ENCODE data around the gene PPM1A.
"Not testable (repeated sequence)": the region's sequence is repeated elsewhere in the genome, so short reads cannot be mapped to it uniquely, and the experiment has no call there.

PPM1A gene

GRCh38 chr14:60304509-60304908 is 55.5 kb downstream of the PPM1A start:
- ATAC-seq (no peak), DNase-seq (no peak)
- peaks cover 4% of the 10 kb centered on the region for H3K36me3 Mint-ChIP-seq (ENCODE audit: low read depth)
- no peaks in the 10 kb centered on the region for H3K9me3 Mint-ChIP-seq
- no peak overlapping the region for H3K4me3 Mint-ChIP-seq
- H3K4me1 Mint-ChIP-seq, result no peaks in the 10 kb centered on the region
- no peaks in the 10 kb centered on the region for H3K27me3 Mint-ChIP-seq
- H3K27ac Mint-ChIP-seq, result peak overlapping the region; percentile 22

GRCh38 chr14:60309867-60310552 is 61.0 kb downstream of the PPM1A start:
- no peak overlapping the region for H3K4me3 Mint-ChIP-seq
- ATAC-seq (no peak), DNase-seq (no peak)

DNA sequence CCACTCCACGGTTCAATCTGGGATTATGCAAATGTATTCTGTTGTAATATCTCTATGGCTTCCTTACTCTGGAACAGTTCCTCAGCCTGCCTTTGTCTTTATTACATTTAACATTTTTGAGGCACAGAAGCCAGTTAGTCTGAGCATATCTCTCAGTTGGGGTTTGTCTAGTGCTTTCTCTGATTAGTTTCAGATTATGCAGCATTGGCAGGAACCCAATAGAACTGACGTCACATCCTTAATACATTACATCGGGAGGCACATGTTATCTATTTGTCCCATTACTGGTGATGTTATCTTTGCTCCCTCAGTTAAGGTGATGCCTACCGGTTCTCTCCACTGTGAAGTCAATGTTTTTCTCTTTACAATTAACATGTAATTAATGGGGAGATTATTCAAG is 62.4 kb downstream of the PPM1A start:
- no peak overlapping the region for H3K27ac Mint-ChIP-seq
- no peaks in the 10 kb centered on the region for H3K9me3 Mint-ChIP-seq
- ATAC-seq (no peak), DNase-seq (no peak)
- H3K27me3 Mint-ChIP-seq, result peaks cover 9% of the 10 kb centered on the region
- no peaks in the 10 kb centered on the region for H3K4me1 Mint-ChIP-seq
- no peaks in the 10 kb centered on the region for H3K36me3 Mint-ChIP-seq (ENCODE audit: low read depth)
- no peak overlapping the region for H3K4me3 Mint-ChIP-seq

More at GRCh38 chr14:60309867-60310552, 61.0 kb downstream of the PPM1A start:
- no peaks in the 10 kb centered on the region for H3K4me1 Mint-ChIP-seq
- H3K27ac Mint-ChIP-seq, result no peak overlapping the region
- H3K36me3 Mint-ChIP-seq (ENCODE audit: low read depth), result no peaks in the 10 kb centered on the region
- no peaks in the 10 kb centered on the region for H3K9me3 Mint-ChIP-seq
- peaks cover 9% of the 10 kb centered on the region for H3K27me3 Mint-ChIP-seq

GRCh38 chr14:60313093-60313492 is 64.1 kb downstream of the PPM1A start:
- DNase-seq (no peak), ATAC-seq (no peak)
- no peak overlapping the region for H3K4me3 Mint-ChIP-seq
- no peak overlapping the region for H3K27ac Mint-ChIP-seq
- H3K27me3 Mint-ChIP-seq, result peaks cover 14% of the 10 kb centered on the region
- no peaks in the 10 kb centered on the region for H3K4me1 Mint-ChIP-seq
- H3K9me3 Mint-ChIP-seq, result no peaks in the 10 kb centered on the region
- H3K36me3 Mint-ChIP-seq (ENCODE audit: low read depth), result no peaks in the 10 kb centered on the region

DNA sequence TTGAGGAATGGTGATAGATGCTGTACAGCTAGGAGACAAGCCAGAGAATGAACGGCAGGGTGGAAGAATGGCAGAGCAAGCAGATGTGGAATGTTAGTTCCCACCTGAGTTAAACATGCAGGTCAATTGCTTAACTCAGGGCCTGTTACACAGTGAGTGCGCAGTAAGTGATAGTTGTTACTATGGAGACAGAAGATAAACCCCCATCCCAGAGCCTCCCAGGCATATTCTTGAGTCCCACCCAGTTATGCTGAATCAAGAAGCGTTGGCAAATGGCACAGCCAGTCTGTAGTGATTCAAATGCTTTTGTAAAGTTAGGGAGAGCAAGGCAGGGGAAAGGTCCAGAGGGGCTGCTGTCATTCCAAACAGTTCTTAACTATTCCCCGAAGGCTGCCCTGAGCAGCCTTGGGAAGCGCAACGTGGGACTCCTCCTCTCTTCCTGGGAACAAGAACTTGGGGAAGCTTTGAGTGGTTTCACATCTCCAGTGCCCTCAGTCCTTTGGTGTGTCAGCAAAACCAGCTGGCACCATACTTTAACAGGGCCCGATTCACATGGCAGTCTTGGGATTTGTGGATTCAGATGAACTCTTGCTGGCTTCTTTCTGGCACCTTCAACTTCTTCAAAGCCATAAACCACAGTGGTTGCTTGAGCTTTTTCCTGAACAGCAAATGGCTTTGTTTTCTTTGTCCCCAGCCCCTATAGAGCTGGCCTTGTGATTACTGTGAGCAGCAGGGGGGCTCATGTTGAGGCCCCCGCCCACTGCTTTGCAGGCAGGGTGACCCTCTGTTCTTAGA is 66.4 kb downstream of the PPM1A start:
- H3K27me3 Mint-ChIP-seq, result peaks cover 14% of the 10 kb centered on the region
- no peak for DNase-seq
- no peak overlapping the region for H3K27ac Mint-ChIP-seq
- no peak for ATAC-seq
- no peaks in the 10 kb centered on the region for H3K36me3 Mint-ChIP-seq (ENCODE audit: low read depth)
- no peaks in the 10 kb centered on the region for H3K4me1 Mint-ChIP-seq
- H3K9me3 Mint-ChIP-seq, result no peaks in the 10 kb centered on the region
- H3K4me3 Mint-ChIP-seq, result no peak overlapping the region

GRCh38 chr14:60317609-60318008 is 68.6 kb downstream of the PPM1A start:
- Mint-ChIP-seq H3K36me3 (ENCODE audit: low read depth) (no peaks in the 10 kb centered on the region), H3K9me3 (no peaks in the 10 kb centered on the region), H3K27me3 (peaks cover 10% of the 10 kb centered on the region), H3K4me3 (no peak overlapping the region), H3K4me1 (no peaks in the 10 kb centered on the region), H3K27ac (no peak overlapping the region)
- no peak for DNase-seq
- no peak for ATAC-seq

DNA sequence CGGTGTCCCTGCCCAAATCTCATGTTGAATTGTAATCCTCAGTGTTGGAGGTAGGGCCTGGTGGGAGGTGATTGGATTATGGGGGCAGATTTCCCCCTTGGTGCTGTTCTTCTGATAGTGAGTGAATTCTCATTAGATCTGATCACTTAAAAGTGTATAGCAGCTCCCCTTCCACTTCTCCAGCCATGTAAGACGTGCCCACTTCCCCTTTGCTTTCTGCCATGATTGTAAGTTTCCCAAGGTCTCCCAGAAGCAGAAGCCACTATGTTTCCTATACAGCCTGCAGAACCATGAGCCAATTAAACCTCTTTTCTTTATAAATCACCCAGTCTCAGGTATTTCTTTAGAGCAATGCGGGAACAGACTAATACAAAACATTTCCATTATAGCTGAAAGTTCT is 71.8 kb downstream of the PPM1A start:
- H3K27me3 Mint-ChIP-seq; H3K27ac Mint-ChIP-seq; ATAC-seq; H3K9me3 Mint-ChIP-seq; H3K4me1 Mint-ChIP-seq; DNase-seq; H3K36me3 Mint-ChIP-seq (ENCODE audit: low read depth); H3K4me3 Mint-ChIP-seq: not testable (repeated sequence)

DNA sequence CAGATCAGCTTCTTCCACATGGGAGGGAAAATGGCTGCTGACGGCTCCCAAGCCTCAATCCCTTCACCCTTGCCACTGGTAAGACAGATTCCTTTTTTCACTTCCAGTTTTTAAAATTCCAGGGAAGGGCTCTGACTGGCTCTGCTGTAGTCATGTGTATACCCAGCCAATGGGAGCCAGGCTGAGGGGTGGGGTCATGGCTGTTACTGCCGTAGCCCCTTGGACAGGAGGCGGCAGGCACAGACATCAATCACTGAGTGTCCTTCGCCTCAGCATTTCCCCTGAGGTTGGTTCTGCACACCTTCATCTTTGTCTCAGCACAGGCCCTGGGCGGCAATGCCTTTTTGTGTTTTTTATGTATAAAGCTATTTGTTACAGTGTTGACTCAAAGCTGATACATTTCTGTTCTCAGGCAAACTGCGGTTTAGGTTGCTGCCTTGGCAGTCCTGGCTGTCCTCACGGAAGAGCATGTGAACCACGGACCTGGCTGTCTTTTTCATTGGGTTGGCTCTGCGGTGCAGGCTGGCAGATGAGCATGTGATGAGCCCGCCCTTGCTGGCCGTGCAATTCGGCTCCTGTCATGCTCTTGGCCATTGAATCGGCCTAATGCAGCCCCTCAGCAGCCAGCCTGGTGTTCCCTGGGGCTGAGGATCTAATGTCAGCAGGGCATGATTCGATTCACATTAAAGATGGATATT is 74.3 kb downstream of the PPM1A start:
- Mint-ChIP-seq H3K4me3 (no peak overlapping the region), H3K4me1 (peaks cover 12% of the 10 kb centered on the region), H3K27me3 (peaks cover 10% of the 10 kb centered on the region), H3K36me3 (ENCODE audit: low read depth) (peaks cover 2% of the 10 kb centered on the region), H3K27ac (no peak overlapping the region), H3K9me3 (no peaks in the 10 kb centered on the region)
- ATAC-seq (no peak), DNase-seq (no peak)

GRCh38 chr14:60324837-60325236 is 75.8 kb downstream of the PPM1A start:
- ATAC-seq, result no peak
- Mint-ChIP-seq H3K9me3 (no peaks in the 10 kb centered on the region), H3K4me3 (no peak overlapping the region), H3K27me3 (peaks cover 12% of the 10 kb centered on the region), H3K36me3 (ENCODE audit: low read depth) (peaks cover 2% of the 10 kb centered on the region), H3K27ac (no peak overlapping the region), H3K4me1 (peaks cover 15% of the 10 kb centered on the region)
- DNase-seq, result no peak

GRCh38 chr14:60326274-60326673 is 77.3 kb downstream of the PPM1A start:
- no peak overlapping the region for H3K4me3 Mint-ChIP-seq
- H3K4me1 Mint-ChIP-seq, result peaks cover 23% of the 10 kb centered on the region
- ATAC-seq (no peak), DNase-seq (no peak)
- H3K27me3 Mint-ChIP-seq, result peaks cover 12% of the 10 kb centered on the region
- no peak overlapping the region for H3K27ac Mint-ChIP-seq
- H3K9me3 Mint-ChIP-seq, result no peaks in the 10 kb centered on the region
- peaks cover 2% of the 10 kb centered on the region for H3K36me3 Mint-ChIP-seq (ENCODE audit: low read depth)

DNA sequence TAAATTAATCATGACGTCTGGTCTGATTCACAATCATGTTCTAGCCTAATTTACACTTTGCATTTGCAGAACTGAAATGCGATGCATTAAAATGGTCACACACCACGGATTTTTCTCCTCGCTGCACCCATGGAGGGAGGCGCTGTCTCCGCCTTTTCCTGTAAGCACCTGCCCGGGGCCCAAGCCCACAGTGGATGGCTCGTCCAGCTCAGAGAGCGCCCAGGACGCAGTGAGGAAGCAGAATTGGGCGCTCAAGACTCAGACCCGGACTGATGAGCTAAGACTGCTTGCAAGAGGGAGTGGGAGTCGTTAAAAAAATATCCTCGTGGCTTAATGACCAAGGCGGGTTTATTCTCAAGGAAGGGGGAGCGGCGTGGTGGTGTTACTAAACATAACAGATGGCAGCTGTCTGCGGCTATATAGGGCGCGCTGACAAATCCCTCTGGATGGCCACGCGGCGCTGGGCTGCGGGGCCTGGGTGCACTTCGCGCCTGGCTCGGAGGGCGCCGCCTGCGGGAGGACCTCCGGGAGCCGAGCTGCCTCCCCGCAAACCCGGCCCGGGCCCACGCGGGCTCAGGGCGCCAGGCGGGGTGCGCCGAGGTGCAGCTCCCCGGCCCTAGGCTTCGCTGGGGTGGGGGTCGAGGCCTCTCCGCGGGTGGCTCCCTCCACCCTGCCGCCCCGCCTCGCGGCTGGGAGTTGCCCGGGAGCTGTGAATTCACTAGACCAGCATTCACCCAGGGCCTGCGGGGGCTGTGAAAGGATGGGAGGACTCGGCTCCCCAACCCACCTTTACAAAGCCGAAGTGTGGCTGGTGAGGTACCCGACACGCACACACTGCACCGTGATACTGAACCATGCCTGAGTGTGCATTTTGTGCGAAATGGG is 78.7 kb downstream of the PPM1A start:
- Mint-ChIP-seq H3K27me3 (peaks cover 13% of the 10 kb centered on the region), H3K27ac (peak overlapping the region; percentile 93), H3K9me3 (no peaks in the 10 kb centered on the region), H3K4me3 (peak overlapping the region; percentile 88), H3K36me3 (ENCODE audit: low read depth) (peaks cover 2% of the 10 kb centered on the region), H3K4me1 (peaks cover 37% of the 10 kb centered on the region)
- DNase-seq (peak; percentile 55), ATAC-seq (peak; percentile 41)

GRCh38 chr14:60328583-60328982 is 79.6 kb downstream of the PPM1A start:
- peaks cover 41% of the 10 kb centered on the region for H3K4me1 Mint-ChIP-seq
- ATAC-seq (no peak), DNase-seq (no peak)
- H3K27me3 Mint-ChIP-seq, result peaks cover 19% of the 10 kb centered on the region
- no peak overlapping the region for H3K27ac Mint-ChIP-seq
- peaks cover 2% of the 10 kb centered on the region for H3K36me3 Mint-ChIP-seq (ENCODE audit: low read depth)
- H3K9me3 Mint-ChIP-seq, result no peaks in the 10 kb centered on the region
- peak overlapping the region; percentile 50 for H3K4me3 Mint-ChIP-seq

DNA sequence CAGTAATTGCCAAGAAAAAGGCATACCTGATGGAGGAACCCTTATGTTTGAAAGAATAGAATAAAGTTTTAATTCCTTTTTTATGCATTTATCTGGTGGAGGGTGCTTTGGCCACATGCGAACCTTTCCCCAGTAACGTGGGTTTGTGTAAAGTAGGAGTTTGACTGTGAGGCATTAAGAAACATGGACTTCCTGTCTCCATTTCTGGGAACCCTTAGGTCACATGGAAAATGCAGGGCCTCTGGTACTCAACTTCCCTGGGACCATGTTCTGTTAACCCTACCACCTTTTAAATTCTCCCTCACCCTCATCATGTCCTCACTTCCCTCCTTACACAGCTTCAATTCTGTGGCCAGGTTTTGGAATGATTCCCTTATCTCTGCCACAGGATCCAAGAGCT is 80.3 kb downstream of the PPM1A start:
- Mint-ChIP-seq H3K4me1 (peaks cover 41% of the 10 kb centered on the region), H3K4me3 (no peak overlapping the region), H3K27ac (no peak overlapping the region), H3K27me3 (peaks cover 23% of the 10 kb centered on the region), H3K9me3 (no peaks in the 10 kb centered on the region), H3K36me3 (ENCODE audit: low read depth) (peaks cover 2% of the 10 kb centered on the region)
- no peak for ATAC-seq
- no peak for DNase-seq

Measured in activated naive CD8-positive, alpha-beta T cell treated with anti-CD3 and anti-CD28 coated beads, Interleukin-2, amount 50 U/mL, for 24 hours (primary cell).